Caco-2 (cell line): ENCODE measurements around the gene GPR89B. TPM values are rescaled to one million over a fixed set of nuclear protein-coding genes. Genes with fewer than 3 reads are reported as not detected.
"Not testable (repeated sequence)": the region's sequence is repeated elsewhere in the genome, so short reads cannot be mapped to it uniquely, and the experiment has no call there.

Experiments
- BruUV-seq: library from RNA; stranded (reverse); fragments of 400-500 nt; replicated peaks from 2 replicates; lab custom pipeline; 2021; lab: Mats Ljungman, UMichigan
- CTCF ChIA-PET: fragments of 300-600 bp; sonication (Branson Sonifier 250); formaldehyde crosslinking; loops from one replicate; lab custom pipeline; 2022; ENCODE audit warnings: antibody characterized with exemption; lab: Charles Lee
- POLR2A ChIA-PET: fragments of 300-600 bp; sonication (Branson Sonifier 250); formaldehyde crosslinking; loops from one replicate; lab custom pipeline; 2022; ENCODE audit warnings: antibody characterized with exemption; lab: Charles Lee
- DNase-seq, 2 experiments: peaks; one replicate each; pipeline versions ENCODE4 v3.0.0 to v3.0.0-alpha.2; 2020 to 2022
- H3K27me3 ChIP-seq: replicated peaks from 2 replicates; pipeline ENCODE4 v1.6.0; 2011; ENCODE audit warnings: low read length; ENCODE audit not compliant: control insufficient read depth, insufficient read depth
- H3K36me3 ChIP-seq: 2 replicates; pipeline ENCODE4 v1.5.1; 2011; ENCODE audit warnings: low read length; ENCODE audit not compliant: control insufficient read depth, insufficient read depth
- H3K4me1 ChIP-seq: fragments of 250-450 bp; sonication (Bioruptor Pico); 2 replicates; pipeline ENCODE4 v1.5.1; 2020; ENCODE audit warnings: mild to moderate bottlenecking
- H3K4me3 ChIP-seq: 2 replicates; pipeline ENCODE4 v1.5.1; 2011; ENCODE audit warnings: low read depth, mild to moderate bottlenecking, control low read depth, low read length
- H3K9me3 ChIP-seq: fragments of 250-450 bp; sonication (Bioruptor Pico); 2 replicates; pipeline ENCODE4 v1.5.1; 2020; ENCODE audit warnings: mild to moderate bottlenecking, moderate library complexity
- H3K27ac Mint-ChIP-seq: one replicate; pipeline ENCODE4 v1.8.0; 2022; ENCODE audit warnings: mixed read lengths; ENCODE audit not compliant: unreplicated experiment
- H3K27me3 Mint-ChIP-seq: one replicate; pipeline ENCODE4 v1.8.0; 2022; ENCODE audit warnings: mixed read lengths; ENCODE audit not compliant: insufficient read depth, unreplicated experiment
- H3K36me3 Mint-ChIP-seq: one replicate; pipeline ENCODE4 v1.8.0; 2022; ENCODE audit warnings: mild to moderate bottlenecking, mixed read lengths; ENCODE audit not compliant: insufficient read depth, unreplicated experiment
- H3K4me1 Mint-ChIP-seq: one replicate; pipeline ENCODE4 v1.8.0; 2022; ENCODE audit warnings: low read depth, mixed read lengths; ENCODE audit not compliant: unreplicated experiment
- H3K4me3 Mint-ChIP-seq: one replicate; pipeline ENCODE4 v1.8.0; 2022; ENCODE audit warnings: mild to moderate bottlenecking, moderate library complexity, mixed read lengths; ENCODE audit not compliant: unreplicated experiment
- H3K9me3 Mint-ChIP-seq: one replicate; pipeline ENCODE4 v1.8.0; 2022; ENCODE audit warnings: mixed read lengths; ENCODE audit not compliant: unreplicated experiment
- intact Hi-C: fragments of 100-400 bp; cut with micrococcal nuclease; formaldehyde crosslinking; loops from one replicate; pipeline ENCODE4 v1.10.0; 2022; ENCODE audit not compliant: unreplicated experiment
- total RNA-seq: library from RNA; stranded (reverse); gene quantifications from 2 replicates; pipeline ENCODE4 v1.2.3, GENCODE V29; 2022
- TF ChIP-seq, protein P1 (sequence below), 2 experiments: fragments of 200-600 bp in 1 of 2; IDR thresholded peaks; 1 replicate in 1 of 2; 2 replicates in 1 of 2; pipeline versions ENCODE4 v1.5.1 to v1.8.0; 2011 to 2022; ENCODE audit warnings: antibody characterized with exemption in 1 of 2, control low read depth in 1 of 2, inconsistent platforms in 1 of 2, low read depth in 1 of 2, low read length in 1 of 2, mild to moderate bottlenecking in 1 of 2, moderate library complexity in 1 of 2; ENCODE audit not compliant: insufficient read depth in 1 of 2, severe bottlenecking in 1 of 2, unreplicated experiment in 1 of 2

The GPR89B gene
- total RNA-seq, 1 experiment from 2014 or later, result 27.5 TPM

DNA sequence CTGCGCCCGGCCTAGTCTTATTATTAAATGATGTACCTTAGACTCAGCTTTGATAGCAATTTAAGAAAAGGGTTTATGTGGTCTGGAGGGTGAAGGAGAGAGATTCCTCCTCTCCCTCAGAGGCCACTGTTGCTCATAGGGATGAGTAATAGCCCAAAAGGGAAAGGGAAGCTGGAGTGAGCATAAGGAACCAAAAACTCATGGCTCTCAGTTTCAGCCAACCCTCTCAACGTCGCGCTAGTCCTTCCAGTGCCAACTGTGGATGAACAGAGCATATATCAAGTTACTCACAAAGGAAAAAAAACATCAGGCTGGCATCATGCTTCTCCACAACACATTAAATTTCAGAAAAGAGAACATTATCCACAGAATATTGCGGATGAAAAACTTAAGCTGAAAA, 8.3 kb upstream of the GPR89B start:
- Histone ChIP-seq H3K4me1 (no peaks in the 10 kb centered on the region), H3K27me3 (no peaks in the 10 kb centered on the region; the same call in 1 of the 2 replicates), H3K4me3 (no peak overlapping the region), H3K36me3 (no peaks in the 10 kb centered on the region), H3K9me3 (no peaks in the 10 kb centered on the region)
- BruUV-seq, result no TSS peak
- DNase-seq, result no peak
- H3K4me3 Mint-ChIP-seq, result no peak overlapping the region
- peaks cover 14% of the 10 kb centered on the region for H3K27me3 Mint-ChIP-seq
- TF ChIP-seq, protein P1, sequence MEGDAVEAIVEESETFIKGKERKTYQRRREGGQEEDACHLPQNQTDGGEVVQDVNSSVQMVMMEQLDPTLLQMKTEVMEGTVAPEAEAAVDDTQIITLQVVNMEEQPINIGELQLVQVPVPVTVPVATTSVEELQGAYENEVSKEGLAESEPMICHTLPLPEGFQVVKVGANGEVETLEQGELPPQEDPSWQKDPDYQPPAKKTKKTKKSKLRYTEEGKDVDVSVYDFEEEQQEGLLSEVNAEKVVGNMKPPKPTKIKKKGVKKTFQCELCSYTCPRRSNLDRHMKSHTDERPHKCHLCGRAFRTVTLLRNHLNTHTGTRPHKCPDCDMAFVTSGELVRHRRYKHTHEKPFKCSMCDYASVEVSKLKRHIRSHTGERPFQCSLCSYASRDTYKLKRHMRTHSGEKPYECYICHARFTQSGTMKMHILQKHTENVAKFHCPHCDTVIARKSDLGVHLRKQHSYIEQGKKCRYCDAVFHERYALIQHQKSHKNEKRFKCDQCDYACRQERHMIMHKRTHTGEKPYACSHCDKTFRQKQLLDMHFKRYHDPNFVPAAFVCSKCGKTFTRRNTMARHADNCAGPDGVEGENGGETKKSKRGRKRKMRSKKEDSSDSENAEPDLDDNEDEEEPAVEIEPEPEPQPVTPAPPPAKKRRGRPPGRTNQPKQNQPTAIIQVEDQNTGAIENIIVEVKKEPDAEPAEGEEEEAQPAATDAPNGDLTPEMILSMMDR (IDR thresholded peaks at IDR 0.05; ENCODE audit: insufficient read depth in 1 of 2, low read depth in 1 of 2, low read length in 1 of 2, severe bottlenecking in 1 of 2, unreplicated experiment in 1 of 2), result no peak
- intact Hi-C loops, result no loop called here
- ChIA-PET POLR2A (no interaction called here), CTCF (no interaction called here)
- no peaks in the 10 kb centered on the region for H3K4me1 Mint-ChIP-seq
- no peak overlapping the region for H3K27ac Mint-ChIP-seq
- H3K9me3 Mint-ChIP-seq, result no peaks in the 10 kb centered on the region
- no peaks in the 10 kb centered on the region for H3K36me3 Mint-ChIP-seq

DNA sequence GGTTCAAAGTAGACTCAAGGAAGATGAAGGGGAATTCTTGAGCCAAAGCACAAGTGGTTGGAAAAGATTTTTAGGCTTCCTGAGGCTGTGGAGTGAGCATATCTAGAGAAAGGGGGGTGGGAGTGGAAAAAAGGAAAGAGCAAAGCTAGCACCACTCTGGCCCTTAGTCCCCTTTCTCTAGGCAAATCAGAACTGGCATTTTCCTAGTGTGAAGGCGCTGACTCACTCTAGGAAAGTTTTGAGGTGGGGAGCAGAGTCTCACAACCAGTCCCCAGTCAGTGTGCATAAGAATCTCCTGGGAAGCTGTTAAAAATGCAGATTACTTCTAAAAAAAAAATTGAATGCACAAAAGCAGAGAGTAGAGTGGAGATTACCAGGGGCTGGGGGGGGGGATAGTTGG, 3.4 kb upstream of the GPR89B start:
- Mint-ChIP-seq H3K36me3 (no peaks in the 10 kb centered on the region), H3K4me3 (no peak overlapping the region), H3K27ac (no peak overlapping the region), H3K9me3 (no peaks in the 10 kb centered on the region), H3K4me1 (no peaks in the 10 kb centered on the region), H3K27me3 (peaks cover 2% of the 10 kb centered on the region)
- H3K9me3 ChIP-seq, result no peaks in the 10 kb centered on the region
- TF ChIP-seq, protein P1 (IDR thresholded peaks at IDR 0.05; ENCODE audit: insufficient read depth in 1 of 2, low read depth in 1 of 2, low read length in 1 of 2, severe bottlenecking in 1 of 2, unreplicated experiment in 1 of 2), result no peak
- no peaks in the 10 kb centered on the region for H3K36me3 ChIP-seq
- ChIA-PET POLR2A (no interaction called here), CTCF (no interaction called here)
- DNase-seq, result no peak
- no peaks in the 10 kb centered on the region for H3K4me1 ChIP-seq
- H3K27me3 ChIP-seq, result no peaks in the 10 kb centered on the region
- no TSS peak for BruUV-seq
- no peak overlapping the region for H3K4me3 ChIP-seq
- intact Hi-C loops, result no loop called here

DNA sequence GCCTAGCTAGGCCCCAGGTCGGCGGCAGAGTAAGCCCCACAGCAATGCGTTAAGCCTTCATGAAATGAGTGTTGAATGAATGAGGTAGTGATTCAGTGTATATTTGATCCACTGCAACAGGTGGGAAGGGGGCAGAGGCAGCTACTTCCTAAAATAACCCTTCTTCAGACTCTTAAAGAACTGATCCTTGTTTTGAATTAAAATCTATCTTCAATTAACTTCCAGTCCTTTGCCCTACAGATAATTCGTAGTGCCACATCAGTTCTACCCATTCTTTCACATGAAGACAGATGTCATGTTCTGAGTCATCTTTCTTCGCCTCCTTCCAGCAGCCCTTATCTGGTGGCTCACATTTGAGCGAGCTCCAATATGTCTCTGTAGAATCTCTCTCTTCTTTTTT, 1.0 kb upstream of the GPR89B start:
- intact Hi-C loops, H3K9me3 Mint-ChIP-seq, H3K9me3 ChIP-seq, DNase-seq, H3K4me3 Mint-ChIP-seq, POLR2A ChIA-PET, CTCF ChIA-PET, H3K27me3 ChIP-seq, H3K27me3 Mint-ChIP-seq, H3K36me3 ChIP-seq, BruUV-seq, H3K4me1 ChIP-seq, H3K4me3 ChIP-seq, H3K36me3 Mint-ChIP-seq, H3K27ac Mint-ChIP-seq: not testable (repeated sequence)
- peaks cover 15% of the 10 kb centered on the region for H3K4me1 Mint-ChIP-seq

DNA sequence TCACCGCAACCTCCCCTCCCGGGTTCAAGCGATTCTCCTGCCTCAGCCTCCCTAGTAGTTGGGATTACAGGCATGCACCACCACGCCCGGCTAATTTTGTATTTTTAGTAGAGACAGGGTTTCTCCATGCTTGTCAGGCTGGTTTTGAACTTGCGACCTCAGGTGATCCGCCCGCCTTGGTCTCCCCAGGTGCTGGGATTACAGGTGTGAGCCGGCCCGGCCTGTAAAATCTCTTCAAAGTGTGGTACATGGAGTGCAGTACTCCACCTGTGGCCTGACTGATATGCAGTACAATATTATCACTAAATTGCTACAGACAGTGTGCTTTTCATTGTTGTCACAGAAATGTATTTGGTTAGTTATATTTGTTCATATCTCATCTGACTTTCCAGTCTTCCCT, 531 bp upstream of the GPR89B start:
- H3K4me3 ChIP-seq, H3K36me3 Mint-ChIP-seq, H3K9me3 ChIP-seq, H3K4me1 ChIP-seq, H3K27me3 ChIP-seq, BruUV-seq, H3K36me3 ChIP-seq, H3K27me3 Mint-ChIP-seq, CTCF ChIA-PET, H3K27ac Mint-ChIP-seq, POLR2A ChIA-PET, H3K9me3 Mint-ChIP-seq, intact Hi-C loops: not testable (repeated sequence)
- peak overlapping the region; percentile 82 for H3K4me3 Mint-ChIP-seq
- H3K4me1 Mint-ChIP-seq, result peaks cover 15% of the 10 kb centered on the region
- DNase-seq, result peak in 1 of 2 experiments; percentile 18

DNA sequence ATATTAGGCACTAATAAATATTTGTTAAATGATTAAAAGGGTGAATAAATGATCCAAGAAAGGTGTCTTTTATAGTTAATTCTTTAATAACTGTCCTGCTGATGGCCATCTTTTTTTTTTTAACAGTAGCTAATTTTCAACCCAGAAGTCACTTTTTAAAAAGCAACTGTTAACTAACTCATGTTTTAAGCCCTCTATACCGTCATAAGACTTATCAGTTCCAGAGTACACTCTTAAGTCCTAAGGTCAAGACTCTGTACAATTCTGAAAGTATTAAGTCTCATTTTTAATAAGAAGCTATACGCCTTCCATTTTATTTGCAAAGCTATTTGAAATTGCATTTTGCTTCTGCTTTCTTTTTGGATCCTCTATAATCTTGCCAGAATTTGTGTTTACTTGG, 2.9 kb downstream of the GPR89B start:
- H3K27ac Mint-ChIP-seq, result peak overlapping the region; percentile 36
- CTCF ChIA-PET, intact Hi-C loops, H3K36me3 ChIP-seq, BruUV-seq, H3K36me3 Mint-ChIP-seq, H3K4me1 ChIP-seq, H3K27me3 ChIP-seq, H3K9me3 ChIP-seq, H3K27me3 Mint-ChIP-seq, H3K4me3 ChIP-seq, DNase-seq, H3K9me3 Mint-ChIP-seq, POLR2A ChIA-PET: not testable (repeated sequence)
- peak overlapping the region; percentile 51 for H3K4me3 Mint-ChIP-seq
- H3K4me1 Mint-ChIP-seq, result peaks cover 15% of the 10 kb centered on the region

DNA sequence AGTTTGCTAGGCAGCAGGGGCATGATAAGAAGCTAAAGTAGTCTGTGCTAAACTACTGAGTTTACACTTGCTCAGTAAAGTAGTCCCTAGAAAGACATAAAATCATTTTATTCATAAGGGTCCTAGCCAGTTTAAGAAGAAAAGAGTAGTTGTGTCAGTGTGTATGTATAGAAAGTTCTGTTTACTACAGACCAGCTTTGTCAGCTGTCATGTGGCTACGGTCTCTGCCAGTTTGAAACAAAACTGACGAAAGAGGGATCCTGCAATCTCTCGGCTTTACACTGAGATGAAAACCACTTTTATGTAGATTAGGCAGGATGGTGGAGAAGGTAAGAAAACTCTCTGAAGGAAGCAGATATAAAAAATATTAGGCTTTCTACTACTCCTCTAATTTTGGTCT, 7.1 kb downstream of the GPR89B start:
- H3K9me3 ChIP-seq, H3K4me3 Mint-ChIP-seq, H3K36me3 Mint-ChIP-seq, DNase-seq, H3K27me3 ChIP-seq, intact Hi-C loops, BruUV-seq, H3K4me3 ChIP-seq, H3K27me3 Mint-ChIP-seq, CTCF ChIA-PET, H3K36me3 ChIP-seq, POLR2A ChIA-PET, H3K4me1 ChIP-seq, H3K27ac Mint-ChIP-seq, H3K9me3 Mint-ChIP-seq: not testable (repeated sequence)
- H3K4me1 Mint-ChIP-seq, result peaks cover 11% of the 10 kb centered on the region
